PC-9 (cell line): ENCODE data around the gene OSBPL8. TPM values are rescaled to one million over a fixed set of nuclear protein-coding genes. Genes with fewer than 3 reads are reported as not detected.

Source experiments
- BruUV-seq: library from RNA; stranded (reverse); fragments of 400-500 nt; replicated peaks from 2 replicates; lab custom pipeline; 2021; lab: Mats Ljungman, UMichigan
- CTCF ChIA-PET: fragments of 300-600 bp; sonication (Branson Sonifier 250); formaldehyde crosslinking; loops from one replicate; lab custom pipeline; 2022; ENCODE audit warnings: antibody characterized with exemption; lab: Charles Lee
- POLR2A ChIA-PET: fragments of 300-600 bp; sonication (Branson Sonifier 250); formaldehyde crosslinking; loops from one replicate; lab custom pipeline; 2022; ENCODE audit warnings: antibody characterized with exemption; ENCODE audit not compliant: unreplicated experiment; lab: Charles Lee
- DNase-seq, 2 experiments: peaks; one replicate each; pipeline versions ENCODE4 v3.0.0 to v3.0.0-alpha.2; 2015 to 2022; ENCODE audit warnings: mixed read lengths in 1 of 2
- H2AFZ ChIP-seq: fragments of 200-600 bp; sonication (generic); 2 replicates; pipeline ENCODE4 v1.8.1; 2017; ENCODE audit warnings: antibody characterized with exemption
- H3F3A ChIP-seq: fragments of 200-600 bp; sonication (generic); 2 replicates; pipeline ENCODE4 v1.8.1; 2017; ENCODE audit warnings: antibody characterized with exemption, mild to moderate bottlenecking, low read depth; ENCODE audit not compliant: insufficient read depth
- H3K27ac ChIP-seq: fragments of 200-600 bp; sonication (generic); 2 replicates; pipeline ENCODE4 v1.6.1; 2016; ENCODE audit warnings: mixed run types
- H3K27me3 ChIP-seq: fragments of 200-600 bp; sonication (generic); 2 replicates; pipeline ENCODE4 v1.6.1; 2016; ENCODE audit warnings: low read depth, mixed run types; ENCODE audit not compliant: insufficient read depth
- H3K36me3 ChIP-seq: fragments of 200-600 bp; sonication (generic); 2 replicates; pipeline ENCODE4 v1.6.1; 2016; ENCODE audit warnings: low read depth, mixed run types
- H3K4me1 ChIP-seq: fragments of 200-600 bp; sonication (generic); replicated peaks from 2 replicates; pipeline ENCODE4 v1.6.1; 2016; ENCODE audit warnings: mixed run types; ENCODE audit not compliant: insufficient read depth
- H3K4me2 ChIP-seq: fragments of 200-600 bp; sonication (generic); 2 replicates; pipeline ENCODE4 v1.6.1; 2017; ENCODE audit warnings: mixed run types
- H3K4me3 ChIP-seq: fragments of 200-600 bp; sonication (generic); 2 replicates; pipeline ENCODE4 v1.6.1; 2016; ENCODE audit warnings: mixed run types
- H3K79me2 ChIP-seq: fragments of 200-600 bp; sonication (generic); 2 replicates; pipeline ENCODE4 v1.6.1; 2017; ENCODE audit warnings: low read depth, mixed run types
- H3K9me2 ChIP-seq: fragments of 200-600 bp; sonication (generic); 2 replicates; pipeline ENCODE4 v1.8.1; 2017; ENCODE audit warnings: mild to moderate bottlenecking; ENCODE audit not compliant: insufficient read depth
- H3K9me3 ChIP-seq: fragments of 200-600 bp; sonication (generic); 2 replicates; pipeline ENCODE4 v1.8.1; 2016; ENCODE audit warnings: low read depth; ENCODE audit not compliant: insufficient read depth
- H4K20me1 ChIP-seq: fragments of 200-600 bp; sonication (generic); 2 replicates; pipeline ENCODE4 v1.8.1; 2017; ENCODE audit not compliant: insufficient read depth
- CTCF ChIP-seq: fragments of 200-600 bp; sonication (generic); conservative IDR thresholded peaks from 2 replicates; pipeline ENCODE4 v1.6.1; 2017; ENCODE audit warnings: mixed run types, antibody characterized with exemption, mild to moderate bottlenecking, moderate library complexity
- EZH2 ChIP-seq: fragments of 200-600 bp; sonication (generic); IDR thresholded peaks from 2 replicates; pipeline ENCODE4 v1.8.0; 2017; ENCODE audit warnings: antibody characterized with exemption, low read depth
- intact Hi-C: fragments of 100-400 bp; cut with micrococcal nuclease; formaldehyde crosslinking; loops from one replicate; pipeline ENCODE4 v1.10.0; 2022; ENCODE audit not compliant: unreplicated experiment
- total RNA-seq: library from RNA; stranded (reverse); gene quantifications from 2 replicates; pipeline ENCODE4 v1.2.3, GENCODE V29; 2021

The OSBPL8 gene
- total RNA-seq, 1 experiment from 2014 or later = 53.2 TPM

- Histone ChIP-seq H3K27me3 (no peaks in the 10 kb centered on the region), H3F3A (no peaks in the 10 kb centered on the region), H3K9me3 (no peaks in the 10 kb centered on the region; the same call in 1 of the 2 replicates), H2AFZ (no peak overlapping the region), H3K36me3 (no peaks in the 10 kb centered on the region), H3K4me1 (no peaks in the 10 kb centered on the region), H3K79me2 (no peaks in the 10 kb centered on the region), H3K4me2 (no peak overlapping the region), H4K20me1 (no peaks in the 10 kb centered on the region), H3K27ac (no peak overlapping the region), H3K4me3 (no peak overlapping the region), H3K9me2 (no peaks in the 10 kb centered on the region)
- no TSS peak for BruUV-seq
- TF ChIP-seq CTCF = no peak
- no peak for TF ChIP-seq EZH2
- intact Hi-C loops = no loop called here
- POLR2A ChIA-PET = no interaction called here
- CTCF ChIA-PET = interaction anchor here (0.5 kb wide), 1 partner anchor 39 kb away, joined by 7 read pairs; no protein-coding TSS in a partner anchor
- no peak for DNase-seq
Measured at GRCh38 chr12:76317976-76318375, 241.6 kb downstream of the OSBPL8 start.

- H4K20me1 ChIP-seq = no peaks in the 10 kb centered on the region
- no peaks in the 10 kb centered on the region; the same call in 1 of the 2 replicates for H3K9me3 ChIP-seq
- H3K4me2 ChIP-seq = no peak overlapping the region
- H3K27ac ChIP-seq = no peak overlapping the region
- intact Hi-C loops = no loop called here
- no peaks in the 10 kb centered on the region for H3K4me1 ChIP-seq
- H3K27me3 ChIP-seq = no peaks in the 10 kb centered on the region
- no peaks in the 10 kb centered on the region for H3K9me2 ChIP-seq
- H2AFZ ChIP-seq = no peak overlapping the region
- CTCF ChIA-PET = no interaction called here
- H3F3A ChIP-seq = no peaks in the 10 kb centered on the region
- H3K4me3 ChIP-seq = no peak overlapping the region
- no TSS peak for BruUV-seq
- no peaks in the 10 kb centered on the region for H3K36me3 ChIP-seq
- H3K79me2 ChIP-seq = no peaks in the 10 kb centered on the region
- POLR2A ChIA-PET = interaction anchor here (0.6 kb wide), 1 partner anchor 12 kb away, joined by 7 read pairs; no protein-coding TSS in a partner anchor
- no peak for TF ChIP-seq EZH2
- TF ChIP-seq CTCF = no peak
- DNase-seq = no peak
Measured at GRCh38 chr12:76316468-76316867, 243.1 kb downstream of the OSBPL8 start.

- DNase-seq = no peak
- no peak for TF ChIP-seq CTCF
- TF ChIP-seq EZH2 = no peak
Measured at GRCh38 chr12:76313299-76313698, 246.3 kb downstream of the OSBPL8 start.

More at GRCh38 chr12:76313299-76313698, 246.3 kb downstream of the OSBPL8 start:
- Histone ChIP-seq H3K79me2 (no peaks in the 10 kb centered on the region), H3K9me2 (no peaks in the 10 kb centered on the region), H3K4me3 (no peak overlapping the region), H3K9me3 (no peaks in the 10 kb centered on the region), H2AFZ (no peak overlapping the region), H4K20me1 (no peaks in the 10 kb centered on the region), H3K4me2 (no peak overlapping the region), H3K27ac (no peak overlapping the region), H3F3A (no peaks in the 10 kb centered on the region), H3K36me3 (no peaks in the 10 kb centered on the region), H3K4me1 (0 out of 2 replicates have a peak, but pooled peaks cover 6% of the 10 kb centered on the region), H3K27me3 (no peaks in the 10 kb centered on the region)
- BruUV-seq = no TSS peak
- intact Hi-C loops = no loop called here
- CTCF ChIA-PET = no interaction called here
- POLR2A ChIA-PET = interaction anchor here (0.6 kb wide), 1 partner anchor 508 kb away, joined by 4 read pairs; no protein-coding TSS in a partner anchor
